Fibroblast of skin of left biceps (primary cell): Measurements from ENCODE around the gene IRF1.
A peak's percentile ranks its signal among the peaks of the same experiment; 100 is the strongest.

Source experiments
- DNase-seq, 2 experiments: peaks; one replicate each; pipeline ENCODE4 v3.0.0-alpha.2; 2013; ENCODE audit warnings: low read depth in 2 of 2

IRF1 gene

GRCh38 chr5:132461569-132462070 is 29.0 kb downstream of the IRF1 start:
- no peak for DNase-seq

GRCh38 chr5:132460846-132461568 is 29.6 kb downstream of the IRF1 start:
- DNase-seq, result no peak

- DNase-seq, result no peak
Observed at GRCh38 chr5:132459983-132460838, 30.4 kb downstream of the IRF1 start.

- peak; percentile 56 to 64 for DNase-seq
Observed at GRCh38 chr5:132459031-132459982, 31.3 kb downstream of the IRF1 start.

- peak in 1 of 2 experiments; percentile 31 for DNase-seq
Observed at GRCh38 chr5:132458651-132459030, 31.9 kb downstream of the IRF1 start.

- DNase-seq, result no peak
Observed at GRCh38 chr5:132458226-132458560, 32.4 kb downstream of the IRF1 start.

GRCh38 chr5:132457371-132458225 is 33.0 kb downstream of the IRF1 start:
- peak; percentile 68 to 82 for DNase-seq

GRCh38 chr5:132456987-132457361 is 33.6 kb downstream of the IRF1 start:
- DNase-seq, result no peak

GRCh38 chr5:132456296-132456986 is 34.1 kb downstream of the IRF1 start:
- DNase-seq, result no peak

GRCh38 chr5:132455614-132456115 is 34.9 kb downstream of the IRF1 start:
- no peak for DNase-seq

- no peak for DNase-seq
Observed at GRCh38 chr5:132454361-132454760, 36.2 kb downstream of the IRF1 start.

- no peak for DNase-seq
Observed at GRCh38 chr5:132451387-132451786, 39.2 kb downstream of the IRF1 start.

GRCh38 chr5:132449060-132449459 is 41.5 kb downstream of the IRF1 start:
- no peak for DNase-seq

- DNase-seq, result no peak
Observed at GRCh38 chr5:132447196-132447595, 43.4 kb downstream of the IRF1 start.

- DNase-seq, result no peak
Observed at GRCh38 chr5:132446621-132447020, 44.0 kb downstream of the IRF1 start.

- no peak for DNase-seq
Observed at GRCh38 chr5:132445930-132446329, 44.6 kb downstream of the IRF1 start.

GRCh38 chr5:132445640-132445923 is 45.0 kb downstream of the IRF1 start:
- DNase-seq, result no peak

- no peak for DNase-seq
Observed at GRCh38 chr5:132444841-132445639, 45.5 kb downstream of the IRF1 start.

- no peak for DNase-seq
Observed at GRCh38 chr5:132444061-132444460, 46.5 kb downstream of the IRF1 start.
